ENCODE measurements around the gene SORBS1.
A peak's percentile ranks its signal among the peaks of the same experiment; 100 is the strongest.

Gene SORBS1

GRCh38 chr10:95401704-95402469 is 159.3 kb downstream of the SORBS1 start:
- no peak for DNase-seq
- intact Hi-C loops (cut with DNase I), result no loop called here

- DNase-seq, result peak in 4 of 10 donors; percentile 45 to 90 (median 70)
- intact Hi-C loops (cut with DNase I), result no loop called here
Observed at GRCh38 chr10:95400787-95401186, 160.4 kb downstream of the SORBS1 start.

GRCh38 chr10:95399183-95399582 is 162.0 kb downstream of the SORBS1 start:
- intact Hi-C loops (cut with DNase I), result no loop called here
- DNase-seq, result no peak

- DNase-seq, result no peak
- intact Hi-C loops (cut with DNase I), result no loop called here
Observed at GRCh38 chr10:95397747-95398146, 163.4 kb downstream of the SORBS1 start.

- intact Hi-C loops (cut with DNase I), result no loop called here
- DNase-seq, result peak in 1 of 10 donors; percentile 43
Observed at GRCh38 chr10:95395947-95396449, 165.2 kb downstream of the SORBS1 start.

GRCh38 chr10:95394161-95394880 is 166.8 kb downstream of the SORBS1 start:
- intact Hi-C loops (cut with DNase I), result no loop called here
- DNase-seq, result peak in 1 of 10 donors; percentile 88

- no peak for DNase-seq
- intact Hi-C loops (cut with DNase I), result no loop called here
Observed at GRCh38 chr10:95392681-95393164, 168.4 kb downstream of the SORBS1 start.

- intact Hi-C loops (cut with DNase I), result no loop called here
- no peak for DNase-seq
Observed at GRCh38 chr10:95392217-95392584, 169.0 kb downstream of the SORBS1 start.

- intact Hi-C loops (cut with DNase I), result no loop called here
- peak in 1 of 10 donors; percentile 87 for DNase-seq
Observed at GRCh38 chr10:95391581-95392216, 169.5 kb downstream of the SORBS1 start.

GRCh38 chr10:95391164-95391563 is 170.0 kb downstream of the SORBS1 start:
- DNase-seq, result no peak
- intact Hi-C loops (cut with DNase I), result no loop called here

GRCh38 chr10:95389982-95390381 is 171.2 kb downstream of the SORBS1 start:
- no peak for DNase-seq
- intact Hi-C loops (cut with DNase I), result no loop called here

GRCh38 chr10:95389176-95389575 is 172.0 kb downstream of the SORBS1 start:
- DNase-seq, result no peak
- intact Hi-C loops (cut with DNase I), result no loop called here

GRCh38 chr10:95388539-95388938 is 172.6 kb downstream of the SORBS1 start:
- DNase-seq, result no peak
- intact Hi-C loops (cut with DNase I), result no loop called here

- DNase-seq, result no peak
Observed at GRCh38 chr10:95388109-95388471, 173.1 kb downstream of the SORBS1 start.

GRCh38 chr10:95384011-95384704 is 177.0 kb downstream of the SORBS1 start:
- DNase-seq, result no peak
- intact Hi-C loops (cut with DNase I), result no loop called here

More at GRCh38 chr10:95388109-95388471, 173.1 kb downstream of the SORBS1 start:
- intact Hi-C loops (cut with DNase I), result no loop called here

GRCh38 chr10:95382596-95382995 is 178.6 kb downstream of the SORBS1 start:
- no peak for DNase-seq

GRCh38 chr10:95382174-95382573 is 179.0 kb downstream of the SORBS1 start:
- DNase-seq, result no peak
- intact Hi-C loops (cut with DNase I), result no loop called here

More at GRCh38 chr10:95382596-95382995, 178.6 kb downstream of the SORBS1 start:
- intact Hi-C loops (cut with DNase I), result no loop called here

- DNase-seq, result no peak
- intact Hi-C loops (cut with DNase I), result loop anchor here (5.0 kb wide), 1 partner anchor 54 kb away; no protein-coding TSS in a partner anchor
Observed at GRCh38 chr10:95377950-95378349, 183.2 kb downstream of the SORBS1 start.

GRCh38 chr10:95375418-95375817 is 185.8 kb downstream of the SORBS1 start:
- intact Hi-C loops (cut with DNase I), result loop anchor here (2.0 to 5.0 kb wide), 2 partner anchors 57 to 71 kb away; no protein-coding TSS in a partner anchor

GRCh38 chr10:95374597-95375209 is 186.5 kb downstream of the SORBS1 start:
- DNase-seq, result peak; percentile 65 to 97 (median 86)
- intact Hi-C loops (cut with DNase I), result loop anchor here (1.0 to 5.0 kb wide), 3 partner anchors 58 to 227 kb away; no protein-coding TSS in a partner anchor

More at GRCh38 chr10:95375418-95375817, 185.8 kb downstream of the SORBS1 start:
- DNase-seq, result no peak
